B cell (primary cell): ENCODE results near the gene CDYL.

Experiments used
- EZH2 ChIP-seq: IDR thresholded peaks from 2 replicates; pipeline ENCODE4 v1.6.1; 2012; ENCODE audit warnings: borderline replicate concordance, low read depth, mild to moderate bottlenecking, moderate library complexity, low read length; ENCODE audit not compliant: insufficient read depth, poor library complexity, severe bottlenecking
- TF ChIP-seq, protein P1 (sequence below): fragments of 200-600 bp; IDR thresholded peaks from one replicate; pipeline ENCODE4 v1.8.0; 2022; ENCODE audit warnings: antibody characterized with exemption, mild to moderate bottlenecking

DNA sequence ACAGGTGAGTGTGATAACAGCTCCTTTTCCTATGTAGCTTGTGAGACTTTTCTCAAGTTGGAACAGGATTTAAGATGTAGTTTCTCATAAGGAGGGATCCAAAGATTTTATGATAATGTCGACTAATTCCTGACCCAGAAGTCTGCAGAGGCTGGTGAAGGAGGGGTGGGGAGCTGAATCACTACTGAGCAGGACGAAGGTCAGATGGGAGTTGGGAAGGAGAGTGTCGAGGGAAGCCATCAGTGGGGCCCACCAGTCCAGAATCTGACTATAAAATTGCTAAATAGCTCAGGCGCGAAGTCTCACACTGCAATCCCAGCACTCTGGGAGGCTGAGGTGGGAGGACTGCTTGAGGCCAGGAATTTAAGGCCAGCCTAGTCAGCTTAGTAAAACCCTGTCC, 32.3 kb upstream of the CDYL start:
- TF ChIP-seq EZH2: no peak
- TF ChIP-seq, protein P1, sequence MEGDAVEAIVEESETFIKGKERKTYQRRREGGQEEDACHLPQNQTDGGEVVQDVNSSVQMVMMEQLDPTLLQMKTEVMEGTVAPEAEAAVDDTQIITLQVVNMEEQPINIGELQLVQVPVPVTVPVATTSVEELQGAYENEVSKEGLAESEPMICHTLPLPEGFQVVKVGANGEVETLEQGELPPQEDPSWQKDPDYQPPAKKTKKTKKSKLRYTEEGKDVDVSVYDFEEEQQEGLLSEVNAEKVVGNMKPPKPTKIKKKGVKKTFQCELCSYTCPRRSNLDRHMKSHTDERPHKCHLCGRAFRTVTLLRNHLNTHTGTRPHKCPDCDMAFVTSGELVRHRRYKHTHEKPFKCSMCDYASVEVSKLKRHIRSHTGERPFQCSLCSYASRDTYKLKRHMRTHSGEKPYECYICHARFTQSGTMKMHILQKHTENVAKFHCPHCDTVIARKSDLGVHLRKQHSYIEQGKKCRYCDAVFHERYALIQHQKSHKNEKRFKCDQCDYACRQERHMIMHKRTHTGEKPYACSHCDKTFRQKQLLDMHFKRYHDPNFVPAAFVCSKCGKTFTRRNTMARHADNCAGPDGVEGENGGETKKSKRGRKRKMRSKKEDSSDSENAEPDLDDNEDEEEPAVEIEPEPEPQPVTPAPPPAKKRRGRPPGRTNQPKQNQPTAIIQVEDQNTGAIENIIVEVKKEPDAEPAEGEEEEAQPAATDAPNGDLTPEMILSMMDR: no peak
